HL-60/S4 treated with retinoic acid at 250 ng/mL for 4 days and 3 days (cell line): ENCODE results near the gene FEZ2.

ENCODE experiments used
- in situ Hi-C: fragments of 300-500 bp; cut with MboI; formaldehyde crosslinking; loops from 2 replicates; pipeline ENCODE4 v1.7.0; 2022; ENCODE audit warnings: low sequenced_read_pairs

FEZ2 gene

GRCh38 chr2:36587556-36587955 is 10.4 kb downstream of the FEZ2 start:
- in situ Hi-C loops, result no loop called here

GRCh38 chr2:36587101-36587500 is 10.9 kb downstream of the FEZ2 start:
- in situ Hi-C loops, result no loop called here

GRCh38 chr2:36586672-36587071 is 11.3 kb downstream of the FEZ2 start:
- in situ Hi-C loops, result no loop called here

GRCh38 chr2:36584148-36584794 is 13.7 kb downstream of the FEZ2 start:
- in situ Hi-C loops, result no loop called here

- in situ Hi-C loops, result no loop called here
Observed at GRCh38 chr2:36582951-36583350, 15.0 kb downstream of the FEZ2 start.

- in situ Hi-C loops, result no loop called here
Observed at GRCh38 chr2:36582538-36582937, 15.4 kb downstream of the FEZ2 start.

GRCh38 chr2:36579297-36579664 is 18.7 kb downstream of the FEZ2 start:
- in situ Hi-C loops, result no loop called here

GRCh38 chr2:36578343-36579296 is 19.3 kb downstream of the FEZ2 start:
- in situ Hi-C loops, result no loop called here

GRCh38 chr2:36577884-36578283 is 20.1 kb downstream of the FEZ2 start:
- in situ Hi-C loops, result no loop called here

- in situ Hi-C loops, result no loop called here
Observed at GRCh38 chr2:36574560-36574959, 23.4 kb downstream of the FEZ2 start.

- in situ Hi-C loops, result no loop called here
Observed at GRCh38 chr2:36573165-36573564, 24.8 kb downstream of the FEZ2 start.

- in situ Hi-C loops, result no loop called here
Observed at GRCh38 chr2:36572719-36573059, 25.3 kb downstream of the FEZ2 start.

- in situ Hi-C loops, result no loop called here
Observed at GRCh38 chr2:36572054-36572718, 25.8 kb downstream of the FEZ2 start.

- in situ Hi-C loops, result no loop called here
Observed at GRCh38 chr2:36570416-36570815, 27.6 kb downstream of the FEZ2 start.

- in situ Hi-C loops, result no loop called here
Observed at GRCh38 chr2:36569267-36569856, 28.6 kb downstream of the FEZ2 start.

GRCh38 chr2:36568516-36569246 is 29.3 kb downstream of the FEZ2 start:
- in situ Hi-C loops, result no loop called here

GRCh38 chr2:36567711-36568408 is 30.1 kb downstream of the FEZ2 start:
- in situ Hi-C loops, result no loop called here

- in situ Hi-C loops, result no loop called here
Observed at GRCh38 chr2:36566887-36567286, 31.1 kb downstream of the FEZ2 start.

- in situ Hi-C loops, result no loop called here
Observed at GRCh38 chr2:36565712-36566111, 32.3 kb downstream of the FEZ2 start.

- in situ Hi-C loops, result no loop called here
Observed at GRCh38 chr2:36564377-36564930, 33.5 kb downstream of the FEZ2 start.
